Measurements from ENCODE around the gene BRPF1.

Gene BRPF1

DNA sequence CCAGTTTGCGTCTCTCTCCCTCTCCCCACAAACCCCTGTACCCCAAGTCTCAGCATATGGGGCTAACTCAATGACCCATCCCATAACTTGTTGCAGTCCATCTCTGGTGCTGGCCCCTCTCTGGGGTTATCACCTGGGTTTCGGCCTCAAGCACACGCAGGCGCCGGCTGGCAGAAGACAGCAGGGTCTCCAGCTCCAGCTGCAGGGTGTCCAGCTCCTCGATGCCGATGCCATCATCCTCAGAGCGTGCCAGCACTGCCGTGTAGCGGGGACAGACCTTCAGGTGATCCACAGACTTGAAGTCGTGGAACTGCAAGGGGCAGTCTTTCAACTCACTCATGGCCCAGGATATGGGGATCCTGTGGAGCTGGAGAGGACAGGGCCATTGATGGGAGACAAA is 59.6 kb downstream of the BRPF1 start:
- H3K9ac ChIP-seq (ENCODE audit: low read length) = no peak overlapping the region
- no peak overlapping the region for H3K23ac ChIP-seq (ENCODE audit: low read length)
- H4K12ac ChIP-seq (ENCODE audit: low read depth, low read length) = no peak overlapping the region
- peak overlapping the region; percentile 14 for H3K18ac ChIP-seq (ENCODE audit: low read length)
- peaks cover 3% of the 10 kb centered on the region in 2 experiments for H3K4me1 ChIP-seq (ENCODE audit: control insufficient read depth in 1 of 2, insufficient read depth in 2 of 2, low read length in 2 of 2)
- peaks cover 12% of the 10 kb centered on the region for H3K79me2 ChIP-seq (ENCODE audit: control insufficient read depth, insufficient read depth, low read length, poor library complexity)
- H3K27ac ChIP-seq (ENCODE audit: low read depth, low read length) = no peak overlapping the region
- H3K9me3 ChIP-seq (ENCODE audit: insufficient read depth, low read depth, low read length) = no peaks in the 10 kb centered on the region
- H2AK5ac ChIP-seq (ENCODE audit: low read length) = no peak overlapping the region
- WGBS (ENCODE audit: extremely low coverage, insufficient coverage, insufficient read length) = no CpG with 5 or more reads among the region's 11 CpGs
- no peak for DNase-seq
- no peak overlapping the region for H2BK12ac ChIP-seq (ENCODE audit: low read length)
- peaks cover 18 to 35% of the 10 kb centered on the region in 2 experiments for H3K36me3 ChIP-seq (ENCODE audit: control insufficient read depth in 1 of 2, insufficient read depth in 2 of 2, low read length in 2 of 2)
- no peak overlapping the region for H2AFZ ChIP-seq (ENCODE audit: insufficient read depth, low read length, poor library complexity)
- H3K27me3 ChIP-seq (ENCODE audit: insufficient read depth, low read length) = no peaks in the 10 kb centered on the region
- H3K4ac ChIP-seq (ENCODE audit: low read depth, low read length) = no peak overlapping the region
- H3K14ac ChIP-seq (ENCODE audit: low read length) = no peak overlapping the region
- no peak overlapping the region for H3K4me3 ChIP-seq (ENCODE audit: low read depth, low read length)
- H4K8ac ChIP-seq (ENCODE audit: low read depth, low read length) = peak overlapping the region; percentile 10
- H4K91ac ChIP-seq (ENCODE audit: low read depth, low read length) = no peak overlapping the region
- H3K4me2 ChIP-seq (ENCODE audit: low read length) = no peak overlapping the region
- no peak overlapping the region for H2BK120ac ChIP-seq (ENCODE audit: insufficient read depth, low read length, poor library complexity)
- peaks cover 14% of the 10 kb centered on the region for H3K79me1 ChIP-seq (ENCODE audit: low read length)
- H2BK5ac ChIP-seq (ENCODE audit: low read depth, low read length, poor library complexity) = no peak overlapping the region

DNA sequence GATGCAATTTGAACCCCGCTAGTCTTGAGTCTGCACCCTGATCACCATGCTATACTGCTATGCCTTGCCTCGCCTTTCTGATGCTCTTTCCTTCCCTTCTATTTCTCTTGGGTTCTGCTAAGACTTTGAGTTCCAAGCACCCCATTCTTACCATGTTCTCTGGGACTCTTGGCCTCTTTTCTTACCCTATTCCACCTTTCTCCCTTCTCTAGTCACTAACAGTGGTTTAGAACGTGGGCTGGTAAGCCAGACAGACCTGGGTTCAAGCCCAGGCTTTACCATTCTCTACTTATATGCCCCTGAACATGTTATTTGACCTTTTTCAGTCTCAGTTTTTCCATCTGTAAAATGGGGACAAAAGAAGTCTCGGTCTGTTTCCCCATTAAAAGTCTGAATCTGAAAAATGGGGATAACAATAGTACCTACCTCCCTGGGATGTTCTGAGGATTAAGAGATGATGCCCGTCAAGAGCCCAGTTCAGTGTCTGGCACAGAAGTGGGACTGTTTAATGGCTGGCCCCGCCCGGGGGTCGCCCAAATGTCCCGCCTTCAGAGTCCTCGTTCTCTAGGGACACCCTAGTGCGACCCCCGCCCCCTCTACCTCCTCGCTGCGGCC is 60.4 kb downstream of the BRPF1 start:
- Histone ChIP-seq H3K9me3 (ENCODE audit: insufficient read depth, low read depth, low read length) (no peaks in the 10 kb centered on the region), H3K79me1 (ENCODE audit: low read length) (peaks cover 14% of the 10 kb centered on the region), H3K4me3 (ENCODE audit: low read depth, low read length) (peak overlapping the region; percentile 93), H3K18ac (ENCODE audit: low read length) (no peak overlapping the region), H3K27ac (ENCODE audit: low read depth, low read length) (peak overlapping the region; percentile 89), H4K8ac (ENCODE audit: low read depth, low read length) (peak overlapping the region; percentile 91), H3K4me2 (ENCODE audit: low read length) (peak overlapping the region; percentile 61), H3K4me1 (ENCODE audit: control insufficient read depth in 1 of 2, insufficient read depth in 2 of 2, low read length in 2 of 2) (peaks cover 3% of the 10 kb centered on the region in 2 experiments), H3K27me3 (ENCODE audit: insufficient read depth, low read length) (no peaks in the 10 kb centered on the region), H4K91ac (ENCODE audit: low read depth, low read length) (peak overlapping the region; percentile 95), H2BK120ac (ENCODE audit: insufficient read depth, low read length, poor library complexity) (peak overlapping the region; percentile 6), H2BK5ac (ENCODE audit: low read depth, low read length, poor library complexity) (peak overlapping the region; percentile 96), H3K4ac (ENCODE audit: low read depth, low read length) (no peak overlapping the region), H3K23ac (ENCODE audit: low read length) (no peak overlapping the region), H3K79me2 (ENCODE audit: control insufficient read depth, insufficient read depth, low read length, poor library complexity) (peaks cover 12% of the 10 kb centered on the region), H2BK12ac (ENCODE audit: low read length) (no peak overlapping the region), H2AK5ac (ENCODE audit: low read length) (peak overlapping the region; percentile 31), H2AFZ (ENCODE audit: insufficient read depth, low read length, poor library complexity) (no peak overlapping the region), H4K12ac (ENCODE audit: low read depth, low read length) (peak overlapping the region; percentile 6), H3K36me3 (ENCODE audit: control insufficient read depth in 1 of 2, insufficient read depth in 2 of 2, low read length in 2 of 2) (peaks cover 16 to 30% of the 10 kb centered on the region in 2 experiments), H3K9ac (ENCODE audit: low read length) (peak overlapping the region; percentile 67), H3K14ac (ENCODE audit: low read length) (peak overlapping the region; percentile 32)
- DNase-seq = no peak
- WGBS (ENCODE audit: extremely low coverage, insufficient coverage, insufficient read length) = no CpG with 5 or more reads among the region's 14 CpGs

DNA sequence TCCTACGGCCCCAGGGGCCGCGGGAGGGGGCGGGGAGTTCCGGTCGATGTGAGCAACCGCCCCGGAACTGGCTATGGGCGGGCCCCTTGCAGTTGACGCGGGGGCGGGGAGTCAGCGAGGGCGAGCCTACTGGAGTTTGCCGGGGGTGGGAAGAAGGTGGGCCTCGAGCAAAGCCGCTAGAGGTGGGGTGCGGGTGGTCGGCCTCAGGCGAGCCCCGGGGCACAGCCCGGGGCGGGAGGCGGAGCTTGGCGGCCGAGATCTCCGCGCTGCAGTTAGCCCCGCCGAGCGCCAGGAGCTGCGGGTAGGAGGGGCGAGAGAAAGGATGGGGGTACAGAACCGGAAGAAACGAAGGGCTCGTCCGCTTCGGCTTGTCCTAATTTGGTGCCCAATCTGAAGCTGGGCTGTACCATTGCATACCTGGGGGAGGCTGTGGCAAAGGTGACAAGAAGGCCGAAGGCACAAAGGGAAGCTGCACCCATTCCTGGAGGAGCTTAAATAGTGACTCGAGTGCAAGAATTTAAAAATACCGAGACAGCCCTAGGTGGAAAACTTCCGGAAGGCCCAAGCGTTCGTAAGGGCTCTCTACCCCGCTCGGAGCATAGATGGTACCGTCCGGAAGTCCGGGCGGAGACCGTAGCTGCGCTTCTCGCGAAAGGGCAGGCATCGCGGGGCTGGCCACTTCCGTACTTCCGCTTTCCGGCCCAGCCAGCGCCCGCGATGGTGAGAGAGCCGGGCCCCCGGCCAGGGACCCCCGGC is 61.0 kb downstream of the BRPF1 start, which contains the start of the genes ARPC4 and TADA3:
Gene ARPC4, plus strand, starts transcription at position 678 of the 756 bp plus-strand sequence. Its CDS starts 40 bp downstream, at position 718.
Gene TADA3, minus strand, starts transcription at position 69 of the 756 bp plus-strand sequence. CDS start 1,007 bp downstream, outside the sequence.
- Histone ChIP-seq H2AK5ac (ENCODE audit: low read length) (peak within 1 kb of the TSS; percentile 61), H3K4ac (ENCODE audit: low read depth, low read length) (peak within 1 kb of the TSS; percentile 78), H4K8ac (ENCODE audit: low read depth, low read length) (peak within 1 kb of the TSS; percentile 91), H3K4me3 (ENCODE audit: low read depth, low read length) (peak within 1 kb of the TSS; percentile 93), H2BK5ac (ENCODE audit: low read depth, low read length, poor library complexity) (peak within 1 kb of the TSS; percentile 96), H2BK12ac (ENCODE audit: low read length) (peak within 1 kb of the TSS; percentile 45), H2AFZ (ENCODE audit: insufficient read depth, low read length, poor library complexity) (peak within 1 kb of the TSS; percentile 58), H3K27me3 (ENCODE audit: insufficient read depth, low read length) (no peaks in the 10 kb centered on the region), H3K14ac (ENCODE audit: low read length) (peak within 1 kb of the TSS; percentile 93), H3K9me3 (ENCODE audit: insufficient read depth, low read depth, low read length) (no peaks in the 10 kb centered on the region), H4K12ac (ENCODE audit: low read depth, low read length) (peak within 1 kb of the TSS; percentile 92), H3K18ac (ENCODE audit: low read length) (peak within 1 kb of the TSS; percentile 67), H3K9ac (ENCODE audit: low read length) (peak within 1 kb of the TSS; percentile 93), H3K23ac (ENCODE audit: low read length) (no peak within 1 kb of the TSS), H3K4me2 (ENCODE audit: low read length) (peak within 1 kb of the TSS; percentile 72), H3K36me3 (ENCODE audit: control insufficient read depth in 1 of 2, insufficient read depth in 2 of 2, low read length in 2 of 2) (peaks cover 16 to 31% of the 10 kb centered on the region in 2 experiments), H4K91ac (ENCODE audit: low read depth, low read length) (peak within 1 kb of the TSS; percentile 95), H2BK120ac (ENCODE audit: insufficient read depth, low read length, poor library complexity) (peak within 1 kb of the TSS; percentile 87), H3K79me2 (ENCODE audit: control insufficient read depth, insufficient read depth, low read length, poor library complexity) (peaks cover 12% of the 10 kb centered on the region), H3K79me1 (ENCODE audit: low read length) (peaks cover 14% of the 10 kb centered on the region), H3K4me1 (ENCODE audit: control insufficient read depth in 1 of 2, insufficient read depth in 2 of 2, low read length in 2 of 2) (peaks cover 3% of the 10 kb centered on the region in 2 experiments), H3K27ac (ENCODE audit: low read depth, low read length) (peak within 1 kb of the TSS; percentile 89)
- no CpG with 5 or more reads among the region's 65 CpGs for WGBS (ENCODE audit: extremely low coverage, insufficient coverage, insufficient read length)
- DNase-seq = peak; percentile 97 to 98

DNA sequence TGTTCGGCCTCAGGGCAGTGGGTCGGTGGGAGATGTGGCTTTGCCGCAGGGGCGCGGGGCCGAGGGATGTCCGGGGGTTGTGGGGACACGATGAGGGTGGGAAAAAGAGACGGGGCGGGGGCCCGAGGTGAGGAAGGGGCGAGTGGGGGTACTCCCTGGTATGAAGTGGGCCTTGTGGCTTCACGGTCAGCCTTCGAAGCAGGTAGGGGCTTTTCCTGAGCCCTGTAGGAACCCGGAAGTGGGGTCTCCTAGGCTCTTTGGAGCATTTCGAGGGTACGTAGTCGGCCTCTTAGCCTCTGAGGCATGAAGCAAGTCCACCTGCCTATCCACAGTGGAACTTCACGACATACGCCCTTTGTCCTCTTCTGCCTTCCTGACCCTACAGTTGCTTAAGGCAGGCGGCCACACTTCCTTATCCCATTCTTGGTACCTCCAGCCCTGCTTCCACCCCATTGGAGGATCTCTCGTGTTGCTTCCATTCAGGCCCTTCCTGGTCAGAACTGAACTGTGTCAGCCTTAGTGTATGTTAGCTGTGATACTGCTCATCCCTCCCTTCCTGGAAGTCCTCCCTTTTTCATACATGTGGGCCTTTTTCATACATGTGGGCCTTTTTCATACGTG is 61.7 kb downstream of the BRPF1 start:
- peaks cover 17 to 33% of the 10 kb centered on the region in 2 experiments for H3K36me3 ChIP-seq (ENCODE audit: control insufficient read depth in 1 of 2, insufficient read depth in 2 of 2, low read length in 2 of 2)
- no CpG with 5 or more reads among the region's 23 CpGs for WGBS (ENCODE audit: extremely low coverage, insufficient coverage, insufficient read length)
- H3K4me2 ChIP-seq (ENCODE audit: low read length) = peak overlapping the region; percentile 72
- peak overlapping the region; percentile 60 for H3K18ac ChIP-seq (ENCODE audit: low read length)
- H3K23ac ChIP-seq (ENCODE audit: low read length) = no peak overlapping the region
- peak overlapping the region; percentile 93 for H3K14ac ChIP-seq (ENCODE audit: low read length)
- H3K4me3 ChIP-seq (ENCODE audit: low read depth, low read length) = peak overlapping the region; percentile 93
- peak overlapping the region; percentile 55 for H2BK5ac ChIP-seq (ENCODE audit: low read depth, low read length, poor library complexity)
- H2AK5ac ChIP-seq (ENCODE audit: low read length) = peak overlapping the region; percentile 61
- no peaks in the 10 kb centered on the region for H3K27me3 ChIP-seq (ENCODE audit: insufficient read depth, low read length)
- peaks cover 12% of the 10 kb centered on the region for H3K79me2 ChIP-seq (ENCODE audit: control insufficient read depth, insufficient read depth, low read length, poor library complexity)
- H2BK120ac ChIP-seq (ENCODE audit: insufficient read depth, low read length, poor library complexity) = peak overlapping the region; percentile 87
- peaks cover 14% of the 10 kb centered on the region for H3K79me1 ChIP-seq (ENCODE audit: low read length)
- H4K12ac ChIP-seq (ENCODE audit: low read depth, low read length) = peak overlapping the region; percentile 85
- H3K27ac ChIP-seq (ENCODE audit: low read depth, low read length) = peak overlapping the region; percentile 89
- H2AFZ ChIP-seq (ENCODE audit: insufficient read depth, low read length, poor library complexity) = peak overlapping the region; percentile 58
- H3K4me1 ChIP-seq (ENCODE audit: control insufficient read depth in 1 of 2, insufficient read depth in 2 of 2, low read length in 2 of 2) = peaks cover 3% of the 10 kb centered on the region in 2 experiments
- H4K91ac ChIP-seq (ENCODE audit: low read depth, low read length) = peak overlapping the region; percentile 95
- DNase-seq = peak; percentile 81 to 88
- peak overlapping the region; percentile 88 for H4K8ac ChIP-seq (ENCODE audit: low read depth, low read length)
- H3K4ac ChIP-seq (ENCODE audit: low read depth, low read length) = peak overlapping the region; percentile 42
- no peaks in the 10 kb centered on the region for H3K9me3 ChIP-seq (ENCODE audit: insufficient read depth, low read depth, low read length)
- no peak overlapping the region for H2BK12ac ChIP-seq (ENCODE audit: low read length)
- H3K9ac ChIP-seq (ENCODE audit: low read length) = peak overlapping the region; percentile 89

All from trophoblast cell (in vitro differentiated cells and primary cell).